ENCODE results near the gene LIN28A.

LIN28A gene

DNA sequence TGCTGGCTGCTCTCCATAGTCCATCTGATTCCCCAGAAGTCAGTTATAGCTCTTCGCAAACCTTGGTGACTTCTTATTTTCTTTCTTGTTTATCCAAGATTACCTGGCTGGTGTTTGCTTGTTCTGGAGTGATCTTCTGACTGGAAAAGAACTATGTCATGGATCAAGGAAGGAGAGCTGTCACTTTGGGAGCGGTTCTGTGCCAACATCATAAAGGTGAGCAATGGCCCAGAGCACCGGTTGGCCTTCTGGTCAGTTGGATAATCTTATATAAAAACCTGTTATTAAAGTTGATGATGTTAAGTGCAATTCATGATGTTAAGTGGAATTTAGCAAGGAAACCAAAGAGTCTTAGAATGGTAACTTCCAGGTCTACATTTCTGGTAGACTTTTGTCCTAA, 22.2 kb downstream of the LIN28A start:
- TF ChIP-seq, protein P1, sequence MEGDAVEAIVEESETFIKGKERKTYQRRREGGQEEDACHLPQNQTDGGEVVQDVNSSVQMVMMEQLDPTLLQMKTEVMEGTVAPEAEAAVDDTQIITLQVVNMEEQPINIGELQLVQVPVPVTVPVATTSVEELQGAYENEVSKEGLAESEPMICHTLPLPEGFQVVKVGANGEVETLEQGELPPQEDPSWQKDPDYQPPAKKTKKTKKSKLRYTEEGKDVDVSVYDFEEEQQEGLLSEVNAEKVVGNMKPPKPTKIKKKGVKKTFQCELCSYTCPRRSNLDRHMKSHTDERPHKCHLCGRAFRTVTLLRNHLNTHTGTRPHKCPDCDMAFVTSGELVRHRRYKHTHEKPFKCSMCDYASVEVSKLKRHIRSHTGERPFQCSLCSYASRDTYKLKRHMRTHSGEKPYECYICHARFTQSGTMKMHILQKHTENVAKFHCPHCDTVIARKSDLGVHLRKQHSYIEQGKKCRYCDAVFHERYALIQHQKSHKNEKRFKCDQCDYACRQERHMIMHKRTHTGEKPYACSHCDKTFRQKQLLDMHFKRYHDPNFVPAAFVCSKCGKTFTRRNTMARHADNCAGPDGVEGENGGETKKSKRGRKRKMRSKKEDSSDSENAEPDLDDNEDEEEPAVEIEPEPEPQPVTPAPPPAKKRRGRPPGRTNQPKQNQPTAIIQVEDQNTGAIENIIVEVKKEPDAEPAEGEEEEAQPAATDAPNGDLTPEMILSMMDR (IDR thresholded peaks at IDR 0.05; ENCODE audit: borderline replicate concordance, insufficient read depth, low read depth, low read length): no peak
- H3K4me3 ChIP-seq (ENCODE audit: low read depth, low read length): peak overlapping the region; percentile 62

DNA sequence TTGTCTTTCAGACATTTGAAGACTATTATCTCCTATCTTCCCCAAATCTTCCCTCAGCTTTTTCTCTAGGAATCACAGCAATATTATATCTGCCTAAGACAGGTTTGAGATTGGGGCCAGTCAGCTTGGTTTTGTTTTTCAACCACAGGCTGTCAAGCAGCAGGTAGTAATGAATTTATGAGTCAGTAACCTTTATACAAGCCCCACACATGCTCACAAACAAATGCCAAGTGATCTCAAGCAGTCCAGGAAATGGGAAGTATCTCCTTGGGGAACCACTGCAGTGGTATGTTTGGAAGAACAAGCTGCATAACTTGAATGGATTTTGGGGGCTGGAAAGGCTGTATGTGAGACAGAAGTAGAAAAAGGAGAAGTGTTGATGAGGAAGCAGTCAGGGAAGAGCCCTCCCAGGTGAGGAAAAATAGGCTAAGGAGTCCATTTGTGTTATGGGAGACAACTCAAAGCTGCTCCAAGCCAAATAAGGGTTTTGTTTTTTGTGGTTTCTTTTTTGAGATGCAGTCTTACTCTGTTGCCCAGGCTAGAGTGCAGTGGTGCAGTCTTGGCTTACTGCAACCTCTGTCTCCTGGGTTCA, 23.6 kb downstream of the LIN28A start:
- TF ChIP-seq, protein P1 (IDR thresholded peaks at IDR 0.05; ENCODE audit: borderline replicate concordance, insufficient read depth, low read depth, low read length): no peak
- no peak overlapping the region for H3K4me3 ChIP-seq (ENCODE audit: low read depth, low read length)

DNA sequence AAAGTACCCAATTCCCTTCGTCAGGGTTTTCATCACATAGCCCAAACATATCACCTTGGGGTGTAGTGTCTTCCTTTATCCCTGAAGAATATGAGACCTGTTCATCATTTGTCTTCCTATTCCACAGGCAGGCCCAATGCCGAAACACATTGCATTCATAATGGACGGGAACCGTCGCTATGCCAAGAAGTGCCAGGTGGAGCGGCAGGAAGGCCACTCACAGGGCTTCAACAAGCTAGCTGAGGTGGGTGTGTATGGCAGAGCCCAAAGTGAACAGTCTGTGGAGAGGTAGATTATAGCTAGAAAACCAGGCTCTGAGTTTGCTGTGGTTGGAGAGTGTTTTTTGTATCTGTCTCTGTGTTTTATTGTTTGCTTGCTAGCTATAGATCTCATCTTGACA, 27.4 kb downstream of the LIN28A start:
- TF ChIP-seq, protein P1 (IDR thresholded peaks at IDR 0.05; ENCODE audit: borderline replicate concordance, insufficient read depth, low read depth, low read length): no peak
- H3K4me3 ChIP-seq (ENCODE audit: low read depth, low read length): no peak overlapping the region

DNA sequence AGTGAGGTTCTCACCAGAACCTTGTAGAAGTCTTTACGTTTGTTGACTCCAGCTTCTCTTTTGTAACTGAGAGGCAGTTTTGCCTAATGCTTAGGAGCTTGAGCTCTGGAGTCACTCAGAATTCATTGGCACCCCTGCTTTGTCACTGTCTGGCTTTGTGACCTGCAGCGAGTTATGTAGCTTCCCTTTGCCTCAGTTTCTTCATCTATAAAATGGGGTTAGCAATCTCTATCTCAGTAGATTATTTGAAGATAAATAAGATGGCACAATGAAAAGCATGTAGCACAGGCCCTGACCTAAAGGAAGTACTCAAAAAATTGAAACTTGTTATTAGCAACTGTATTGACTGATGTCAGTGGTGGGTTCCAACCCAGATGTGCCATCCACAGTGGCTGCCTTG, 29.6 kb downstream of the LIN28A start:
- H3K4me3 ChIP-seq (ENCODE audit: low read depth, low read length): no peak overlapping the region
- TF ChIP-seq, protein P1 (IDR thresholded peaks at IDR 0.05; ENCODE audit: borderline replicate concordance, insufficient read depth, low read depth, low read length): no peak

DNA sequence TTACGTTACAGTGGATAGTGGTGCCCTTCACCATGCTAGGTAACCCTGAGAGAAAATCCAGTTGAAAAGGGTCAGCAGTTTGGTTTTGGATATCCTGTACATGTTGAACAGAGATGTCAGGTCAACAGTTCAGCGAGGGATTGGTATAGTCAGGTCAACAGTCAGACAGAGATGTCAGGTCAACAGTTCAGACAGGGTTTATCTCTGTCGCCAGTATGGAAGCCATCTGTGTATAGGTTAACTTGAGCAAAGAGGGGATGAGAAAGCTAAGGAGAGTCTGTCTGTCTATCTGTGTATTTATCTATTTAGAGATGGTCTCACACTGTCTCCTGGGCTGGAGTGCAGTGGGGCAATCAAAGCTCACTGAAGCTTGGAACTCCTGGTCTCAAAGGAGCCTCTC, 39.3 kb downstream of the LIN28A start:
- no peak overlapping the region for H3K4me3 ChIP-seq (ENCODE audit: low read depth, low read length)
- TF ChIP-seq, protein P1 (IDR thresholded peaks at IDR 0.05; ENCODE audit: borderline replicate concordance, insufficient read depth, low read depth, low read length): no peak

DNA sequence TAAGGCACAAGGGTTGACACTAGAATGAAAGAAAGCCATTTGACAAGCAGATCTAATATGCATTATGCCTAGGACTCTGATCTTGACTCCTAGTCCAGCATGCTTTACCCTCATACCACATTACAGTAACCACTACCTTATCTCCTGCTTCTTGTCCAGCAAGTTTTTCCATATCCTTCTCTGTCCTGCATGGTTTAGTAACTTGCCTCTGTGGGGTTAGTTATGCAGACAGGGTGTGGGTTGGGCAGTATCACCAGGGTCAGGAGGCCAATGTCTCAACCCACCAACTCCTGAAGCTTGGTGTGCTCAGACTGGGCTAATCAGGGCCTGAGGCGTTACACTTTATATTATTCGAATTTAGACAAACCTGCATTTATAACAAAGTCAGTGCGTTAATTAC, 40.3 kb downstream of the LIN28A start:
- TF ChIP-seq, protein P1 (IDR thresholded peaks at IDR 0.05; ENCODE audit: borderline replicate concordance, insufficient read depth, low read depth, low read length): no peak
- no peak overlapping the region for H3K4me3 ChIP-seq (ENCODE audit: low read depth, low read length)

DNA sequence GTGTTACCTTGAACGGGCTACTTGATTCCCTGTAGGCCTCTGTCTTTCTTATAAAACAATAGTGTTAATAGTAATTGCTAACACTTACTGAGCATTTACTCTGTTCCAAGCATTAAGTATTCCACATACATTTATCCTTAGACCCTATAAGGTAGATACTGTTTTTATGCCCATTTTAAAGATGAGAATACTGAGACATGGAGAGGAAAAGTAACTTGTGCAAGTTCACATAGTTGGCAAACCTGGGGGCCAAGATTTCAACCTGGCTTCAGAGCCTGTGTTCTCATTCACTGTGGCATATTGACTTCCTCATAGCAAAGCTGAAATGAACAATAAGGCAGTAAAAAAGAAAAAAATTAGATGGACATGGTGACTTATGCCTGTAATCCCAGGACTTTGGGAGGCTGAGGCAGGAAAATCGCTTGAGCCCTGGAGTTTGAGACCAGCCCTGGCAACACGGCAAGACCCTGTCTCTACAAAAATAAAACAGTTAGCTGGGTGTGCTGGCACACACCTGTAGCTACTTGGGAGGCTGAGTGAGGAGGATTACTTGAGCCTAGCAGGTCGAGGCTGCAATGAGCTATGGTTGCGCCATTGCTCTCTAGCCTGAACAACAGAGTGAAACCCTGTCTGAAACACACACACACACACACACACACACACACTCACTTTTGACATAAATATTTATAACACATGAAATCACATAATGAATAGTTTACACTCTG, 42.0 kb downstream of the LIN28A start:
- TF ChIP-seq, protein P1 (IDR thresholded peaks at IDR 0.05; ENCODE audit: borderline replicate concordance, insufficient read depth, low read depth, low read length): no peak
- H3K4me3 ChIP-seq (ENCODE audit: low read depth, low read length): no peak overlapping the region
